Measurements from ENCODE around the gene RGS12. TPM values are rescaled to one million over a fixed set of nuclear protein-coding genes. Genes with fewer than 3 reads are reported as not detected.

Gene RGS12
- total RNA-seq, 5 donors from 2014 or later (not counting 1 experiment from before 2014, with no cell fraction given), result 6.4 to 15.3 (median 10.5) TPM

DNA sequence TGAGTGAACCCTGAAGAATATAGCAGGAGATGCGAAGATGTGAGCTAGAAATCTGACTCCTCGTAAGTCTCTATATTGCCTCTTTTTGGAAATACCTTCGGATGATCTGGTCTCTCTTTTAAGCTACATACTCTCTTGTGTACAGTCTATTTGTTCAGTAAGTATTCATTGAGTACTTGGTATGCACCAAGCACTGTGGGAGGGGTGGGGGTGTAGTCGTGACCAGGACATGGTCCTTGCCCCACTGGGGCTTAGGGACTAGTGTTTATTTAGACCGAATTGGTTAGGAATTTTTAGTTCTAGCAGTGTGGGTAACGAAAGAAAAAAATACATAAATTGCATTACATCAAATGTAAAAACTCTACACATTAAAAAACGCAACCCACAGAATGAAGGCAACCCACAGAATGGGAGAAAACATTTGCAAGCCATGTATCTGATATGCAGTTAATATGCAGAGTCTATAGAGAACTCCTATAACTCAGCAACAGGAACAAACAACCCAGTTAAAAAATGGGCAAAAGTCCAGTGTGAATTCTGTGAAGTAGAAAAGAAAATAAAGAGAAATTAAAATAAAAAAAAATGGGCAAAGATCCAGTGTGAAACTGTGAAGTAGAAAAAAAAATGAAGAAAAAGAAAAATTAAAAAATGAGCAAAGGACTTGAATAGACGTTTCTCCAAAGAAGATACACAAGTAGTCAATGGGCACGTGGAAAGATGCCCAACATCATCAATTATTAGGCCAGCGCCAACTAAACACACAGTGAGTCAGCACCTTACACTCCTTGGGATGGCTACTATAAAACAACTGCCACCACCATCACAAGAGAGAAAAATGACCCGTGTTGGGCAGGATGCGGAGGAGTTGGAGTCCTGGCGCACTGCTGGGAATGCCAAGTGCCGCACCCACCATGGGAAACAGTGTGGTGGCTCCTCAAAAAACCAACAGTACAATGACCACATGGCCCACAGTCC, 43.8 kb downstream of the RGS12 start:
- no peak overlapping the region for H3K27ac ChIP-seq (ENCODE audit: low read length)
- H3K4me1 ChIP-seq (ENCODE audit: control insufficient read depth in 1 of 2, extremely low read depth in 1 of 2, insufficient read depth in 2 of 2, low read length in 2 of 2), result peaks cover 0 to under 1% of the 10 kb centered on the region in 2 experiments
- Mint-ChIP-seq H3K36me3 (no peaks in the 10 kb centered on the region), H3K4me1 (peaks cover 5 to 7% (median 7%) of the 10 kb centered on the region in 3 donors), H3K9me3 (no peaks in the 10 kb centered on the region), H3K27ac (no peak overlapping the region), H3K4me3 (no peak overlapping the region), H3K27me3 (no peaks in the 10 kb centered on the region)
- ChIA-PET CTCF (no interaction called here), POLR2A (interaction anchor here in 1 of 2 donors (0.6 kb wide), 1 partner anchor 652 kb away, joined by 9 read pairs; no protein-coding TSS in a partner anchor)
- H3K9me3 ChIP-seq, result no peaks in the 10 kb centered on the region
- WGBS (ENCODE audit: insufficient coverage), result 90% methylated on average over 8 of the region's 14 CpGs
- no peak overlapping the region for H3K4me3 ChIP-seq (ENCODE audit: control insufficient read depth in 1 of 2, extremely low read depth in 1 of 2, low read length in 1 of 2)
- no peaks in the 10 kb centered on the region for H3K36me3 ChIP-seq (ENCODE audit: control insufficient read depth in 2 of 2, extremely low read depth in 1 of 2, insufficient read depth in 1 of 2, low read length in 1 of 2)
- peaks cover 0 to 4% of the 10 kb centered on the region in 2 experiments for H3K27me3 ChIP-seq (replicated peaks in 1 of 2; ENCODE audit: control insufficient read depth in 2 of 2, extremely low read depth in 1 of 2, insufficient read depth in 2 of 2, low read length in 1 of 2)
- ATAC-seq (replicated peaks in 1 of 4), result no peak
- DNase-seq, result no peak

DNA sequence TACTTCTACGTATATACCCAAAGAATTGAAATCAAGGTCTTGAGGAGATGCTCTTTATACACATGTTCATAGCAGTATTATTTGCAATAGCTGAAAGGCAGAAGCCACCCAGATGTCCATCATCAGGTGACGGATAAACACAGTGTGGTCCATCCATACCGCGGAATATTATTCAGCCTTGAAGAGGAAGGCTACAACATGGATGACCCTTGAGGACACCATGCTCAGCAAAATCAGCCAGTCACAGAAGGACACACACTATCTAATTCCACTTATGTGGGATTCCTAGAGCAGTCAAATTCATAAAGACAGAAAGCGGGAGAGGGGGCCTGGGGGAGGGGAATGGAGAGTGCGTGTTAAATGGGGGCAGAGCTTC, 44.5 kb downstream of the RGS12 start:
- Histone ChIP-seq H3K9me3 (no peaks in the 10 kb centered on the region), H3K4me1 (ENCODE audit: control insufficient read depth in 1 of 2, extremely low read depth in 1 of 2, insufficient read depth in 2 of 2, low read length in 2 of 2) (peaks cover 0 to 8% of the 10 kb centered on the region in 2 experiments), H3K27ac (ENCODE audit: low read length) (no peak overlapping the region), H3K27me3 (replicated peaks in 1 of 2; ENCODE audit: control insufficient read depth in 2 of 2, extremely low read depth in 1 of 2, insufficient read depth in 2 of 2, low read length in 1 of 2) (peaks cover 0 to 4% of the 10 kb centered on the region in 2 experiments), H3K36me3 (ENCODE audit: control insufficient read depth in 2 of 2, extremely low read depth in 1 of 2, insufficient read depth in 1 of 2, low read length in 1 of 2) (no peaks in the 10 kb centered on the region), H3K4me3 (ENCODE audit: control insufficient read depth in 1 of 2, extremely low read depth in 1 of 2, low read length in 1 of 2) (no peak overlapping the region)
- Mint-ChIP-seq H3K4me3 (no peak overlapping the region), H3K27ac (no peak overlapping the region), H3K36me3 (no peaks in the 10 kb centered on the region), H3K27me3 (no peaks in the 10 kb centered on the region), H3K9me3 (no peaks in the 10 kb centered on the region), H3K4me1 (peaks cover 11 to 14% (median 13%) of the 10 kb centered on the region in 3 donors)
- DNase-seq (no peak), ATAC-seq (replicated peaks in 1 of 4) (no peak)
- ChIA-PET CTCF (interaction anchor here in 1 of 2 donors (0.7 kb wide), 1 partner anchor 9 kb away, joined by 4 read pairs; no protein-coding TSS in a partner anchor), POLR2A (interaction anchor here in 1 of 2 donors (0.6 kb wide), 1 partner anchor 653 kb away, joined by 9 read pairs; no protein-coding TSS in a partner anchor)
- WGBS (ENCODE audit: insufficient coverage), result 93% methylated on average over 4 of the region's 6 CpGs

DNA sequence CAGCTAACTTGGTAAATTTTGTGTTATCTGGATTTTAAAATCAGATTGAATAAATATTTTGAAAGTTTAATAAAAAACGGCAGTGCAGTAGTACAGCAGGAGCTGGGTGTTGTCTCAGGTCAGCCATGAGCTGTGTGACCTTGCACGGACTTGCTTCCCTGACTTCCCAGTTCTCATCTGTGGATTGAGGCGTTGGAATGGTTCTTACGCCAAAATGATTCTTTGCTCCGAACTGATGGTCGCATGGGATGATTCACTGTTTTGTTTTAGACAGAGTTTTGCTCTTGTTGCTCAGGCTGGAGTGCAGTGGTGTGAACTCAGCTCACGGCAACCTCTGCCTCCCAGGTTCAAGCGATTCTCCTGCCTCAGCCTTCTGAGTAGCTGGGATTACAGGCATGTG, 45.0 kb downstream of the RGS12 start:
- no peaks in the 10 kb centered on the region for H3K9me3 ChIP-seq
- POLR2A ChIA-PET, result interaction anchor here in 1 of 2 donors (0.6 kb wide), 1 partner anchor 654 kb away, joined by 9 read pairs; no protein-coding TSS in a partner anchor
- Mint-ChIP-seq H3K36me3 (no peaks in the 10 kb centered on the region), H3K27ac (no peak overlapping the region), H3K4me3 (no peak overlapping the region), H3K4me1 (peaks cover 15 to 19% (median 16%) of the 10 kb centered on the region in 3 donors), H3K9me3 (no peaks in the 10 kb centered on the region), H3K27me3 (no peaks in the 10 kb centered on the region)
- CTCF ChIA-PET, result interaction anchor here in 1 of 2 donors (0.7 kb wide), 1 partner anchor 9 kb away, joined by 4 read pairs; no protein-coding TSS in a partner anchor
- H3K4me1 ChIP-seq (ENCODE audit: control insufficient read depth in 1 of 2, extremely low read depth in 1 of 2, insufficient read depth in 2 of 2, low read length in 2 of 2), result peaks cover 0 to 12% of the 10 kb centered on the region in 2 experiments
- ATAC-seq (replicated peaks in 1 of 4) (no peak), DNase-seq (no peak)
- 87% methylated on average over 6 of the region's 8 CpGs for WGBS (ENCODE audit: insufficient coverage)
- no peak overlapping the region for H3K4me3 ChIP-seq (ENCODE audit: control insufficient read depth in 1 of 2, extremely low read depth in 1 of 2, low read length in 1 of 2)
- H3K27ac ChIP-seq (ENCODE audit: low read length), result no peak overlapping the region
- H3K36me3 ChIP-seq (ENCODE audit: control insufficient read depth in 2 of 2, extremely low read depth in 1 of 2, insufficient read depth in 1 of 2, low read length in 1 of 2), result no peaks in the 10 kb centered on the region
- peaks cover 0 to 4% of the 10 kb centered on the region in 2 experiments for H3K27me3 ChIP-seq (replicated peaks in 1 of 2; ENCODE audit: control insufficient read depth in 2 of 2, extremely low read depth in 1 of 2, insufficient read depth in 2 of 2, low read length in 1 of 2)

DNA sequence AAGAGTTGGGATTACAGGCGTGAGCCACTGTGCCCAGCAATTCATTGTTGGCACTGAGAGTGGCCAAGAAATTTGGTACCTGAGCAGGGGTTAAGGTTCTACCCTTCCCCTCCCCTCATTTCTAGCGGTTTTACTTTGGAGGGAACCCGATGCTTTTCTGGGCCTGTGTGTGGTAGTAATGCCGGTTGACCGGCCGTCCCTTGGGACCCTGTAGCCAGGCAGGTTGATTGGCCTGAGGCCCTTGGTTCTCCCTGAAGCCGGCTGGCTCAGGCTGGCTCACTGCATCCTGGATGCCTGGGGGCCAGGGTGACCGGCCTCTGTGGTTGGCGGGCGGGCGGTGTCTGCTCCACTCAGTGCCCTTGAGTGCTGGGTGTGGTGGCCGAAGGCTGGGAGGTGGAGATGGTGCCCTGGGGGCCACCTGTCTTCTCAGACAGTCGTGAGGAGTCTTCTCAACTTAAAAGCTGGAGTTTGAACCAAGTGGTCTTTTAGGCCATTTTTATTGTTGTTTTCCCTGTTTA, 45.6 kb downstream of the RGS12 start:
- H3K9me3 ChIP-seq, result no peaks in the 10 kb centered on the region
- H3K27ac ChIP-seq (ENCODE audit: low read length), result no peak overlapping the region
- peaks cover 0 to 4% of the 10 kb centered on the region in 2 experiments for H3K27me3 ChIP-seq (replicated peaks in 1 of 2; ENCODE audit: control insufficient read depth in 2 of 2, extremely low read depth in 1 of 2, insufficient read depth in 2 of 2, low read length in 1 of 2)
- Mint-ChIP-seq H3K27me3 (no peaks in the 10 kb centered on the region), H3K36me3 (no peaks in the 10 kb centered on the region), H3K4me3 (no peak overlapping the region), H3K27ac (no peak overlapping the region), H3K9me3 (no peaks in the 10 kb centered on the region), H3K4me1 (peaks cover 18 to 23% (median 18%) of the 10 kb centered on the region in 3 donors)
- ChIA-PET POLR2A (no interaction called here), CTCF (interaction anchor here in 1 of 2 donors (0.7 kb wide), 1 partner anchor 8 kb away, joined by 4 read pairs; no protein-coding TSS in a partner anchor)
- no peak overlapping the region for H3K4me3 ChIP-seq (ENCODE audit: control insufficient read depth in 1 of 2, extremely low read depth in 1 of 2, low read length in 1 of 2)
- DNase-seq (no peak), ATAC-seq (replicated peaks in 1 of 4) (no peak)
- no peaks in the 10 kb centered on the region for H3K36me3 ChIP-seq (ENCODE audit: control insufficient read depth in 2 of 2, extremely low read depth in 1 of 2, insufficient read depth in 1 of 2, low read length in 1 of 2)
- 96% methylated on average over 10 of the region's 13 CpGs for WGBS (ENCODE audit: insufficient coverage)
- peaks cover 0 to 13% of the 10 kb centered on the region in 2 experiments for H3K4me1 ChIP-seq (ENCODE audit: control insufficient read depth in 1 of 2, extremely low read depth in 1 of 2, insufficient read depth in 2 of 2, low read length in 2 of 2)

DNA sequence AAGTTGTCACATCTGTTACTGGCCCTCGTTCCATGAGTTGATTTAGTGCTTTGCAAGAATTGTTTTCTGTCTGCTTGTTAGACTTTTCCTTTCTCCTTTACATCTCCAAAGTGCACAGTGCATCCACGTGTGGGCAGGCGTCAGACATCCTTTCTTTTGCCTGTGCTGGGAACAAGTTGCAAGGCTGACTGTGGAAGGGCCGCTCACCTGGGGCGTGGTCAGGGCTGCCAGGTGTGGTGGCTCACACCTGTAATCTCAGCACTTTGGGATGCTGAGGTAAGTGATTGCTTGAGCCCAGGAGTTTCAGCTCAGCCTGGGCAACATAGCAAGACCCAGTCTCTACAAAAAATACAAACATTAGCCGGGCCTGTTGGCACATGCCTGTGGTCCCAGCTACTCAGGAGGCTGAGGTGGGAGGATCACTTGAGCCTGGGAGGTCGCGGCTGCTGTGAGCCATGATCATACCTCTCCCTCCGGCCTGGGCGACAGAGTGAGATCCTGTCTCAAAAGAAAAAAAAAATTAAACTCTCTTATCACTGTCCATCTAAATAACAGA, 46.2 kb downstream of the RGS12 start:
- Mint-ChIP-seq H3K4me3 (no peak overlapping the region), H3K27ac (no peak overlapping the region), H3K27me3 (no peaks in the 10 kb centered on the region), H3K36me3 (peaks cover 5% of the 10 kb centered on the region), H3K9me3 (no peaks in the 10 kb centered on the region), H3K4me1 (peaks cover 18 to 23% (median 18%) of the 10 kb centered on the region in 3 donors)
- WGBS (ENCODE audit: insufficient coverage), result 77% methylated on average over 3 of the region's 10 CpGs
- POLR2A ChIA-PET, result no interaction called here
- ATAC-seq (replicated peaks in 1 of 4), result no peak
- peaks cover 0 to 13% of the 10 kb centered on the region in 2 experiments for H3K4me1 ChIP-seq (ENCODE audit: control insufficient read depth in 1 of 2, extremely low read depth in 1 of 2, insufficient read depth in 2 of 2, low read length in 2 of 2)
- H3K9me3 ChIP-seq, result no peaks in the 10 kb centered on the region
- H3K27ac ChIP-seq (ENCODE audit: low read length), result no peak overlapping the region
- no peak for DNase-seq
- H3K36me3 ChIP-seq (ENCODE audit: control insufficient read depth in 2 of 2, extremely low read depth in 1 of 2, insufficient read depth in 1 of 2, low read length in 1 of 2), result no peaks in the 10 kb centered on the region
- peaks cover 0 to 6% of the 10 kb centered on the region in 2 experiments for H3K27me3 ChIP-seq (replicated peaks in 1 of 2; ENCODE audit: control insufficient read depth in 2 of 2, extremely low read depth in 1 of 2, insufficient read depth in 2 of 2, low read length in 1 of 2)
- H3K4me3 ChIP-seq (ENCODE audit: control insufficient read depth in 1 of 2, extremely low read depth in 1 of 2, low read length in 1 of 2), result no peak overlapping the region
- CTCF ChIA-PET, result no interaction called here

DNA sequence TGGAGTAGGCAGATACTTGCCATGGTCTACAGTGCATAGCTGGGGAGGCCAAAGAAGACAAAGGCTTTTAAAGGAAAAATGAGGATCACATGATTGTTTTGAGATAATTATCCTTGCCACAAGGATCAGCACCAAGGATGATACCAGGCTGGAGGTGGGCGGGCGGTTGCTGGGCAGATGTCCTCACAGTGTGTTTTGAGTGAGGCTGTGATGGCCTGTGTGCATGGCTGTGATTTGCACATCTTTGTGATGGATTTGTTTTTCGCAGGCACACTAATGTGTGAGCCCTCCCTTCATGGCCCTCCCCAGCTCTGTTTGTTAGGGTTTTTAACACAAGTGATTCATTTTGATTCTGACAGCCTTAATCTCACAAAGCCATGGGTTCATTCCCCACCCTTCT, 46.8 kb downstream of the RGS12 start:
- Mint-ChIP-seq H3K36me3 (peaks cover 8% of the 10 kb centered on the region), H3K4me3 (no peak overlapping the region), H3K9me3 (no peaks in the 10 kb centered on the region), H3K4me1 (peaks cover 18 to 26% (median 18%) of the 10 kb centered on the region in 3 donors), H3K27ac (no peak overlapping the region), H3K27me3 (no peaks in the 10 kb centered on the region)
- H3K4me3 ChIP-seq (ENCODE audit: control insufficient read depth in 1 of 2, extremely low read depth in 1 of 2, low read length in 1 of 2), result no peak overlapping the region
- CTCF ChIA-PET, result no interaction called here
- H3K27me3 ChIP-seq (replicated peaks in 1 of 2; ENCODE audit: control insufficient read depth in 2 of 2, extremely low read depth in 1 of 2, insufficient read depth in 2 of 2, low read length in 1 of 2), result peaks cover 0 to 7% of the 10 kb centered on the region in 2 experiments
- peaks cover 0 to 13% of the 10 kb centered on the region in 2 experiments for H3K4me1 ChIP-seq (ENCODE audit: control insufficient read depth in 1 of 2, extremely low read depth in 1 of 2, insufficient read depth in 2 of 2, low read length in 2 of 2)
- POLR2A ChIA-PET, result no interaction called here
- WGBS (ENCODE audit: insufficient coverage), result 100% methylated on average over 1 of the region's 3 CpGs
- H3K9me3 ChIP-seq, result no peaks in the 10 kb centered on the region
- ATAC-seq (replicated peaks in 1 of 4) (no peak), DNase-seq (no peak)
- H3K27ac ChIP-seq (ENCODE audit: low read length), result no peak overlapping the region
- no peaks in the 10 kb centered on the region for H3K36me3 ChIP-seq (ENCODE audit: control insufficient read depth in 2 of 2, extremely low read depth in 1 of 2, insufficient read depth in 1 of 2, low read length in 1 of 2)
